ENCODE results near the gene KIAA0930.

KIAA0930 gene

DNA sequence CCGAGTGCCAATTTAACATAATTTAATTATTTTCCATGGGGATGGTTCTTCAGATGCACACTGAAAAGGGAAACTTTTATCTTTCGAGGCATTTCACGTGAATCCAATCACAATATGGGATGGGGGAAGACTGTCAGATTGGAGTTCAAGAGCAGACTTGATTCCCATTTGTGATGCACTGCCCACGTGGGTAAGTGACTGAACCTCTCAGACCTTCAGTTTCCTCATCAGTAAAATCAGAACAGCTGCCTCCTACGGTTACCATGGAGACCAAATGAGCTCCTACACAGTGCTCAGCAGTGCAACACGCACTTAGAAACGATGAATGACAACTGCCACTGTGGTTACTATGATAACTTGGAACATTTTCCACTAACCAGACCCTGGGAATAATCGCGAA is 21.7 kb downstream of the KIAA0930 start:
- no peak for DNase-seq (ENCODE audit: insufficient read length, low spot score)
- TF ChIP-seq, protein P1, sequence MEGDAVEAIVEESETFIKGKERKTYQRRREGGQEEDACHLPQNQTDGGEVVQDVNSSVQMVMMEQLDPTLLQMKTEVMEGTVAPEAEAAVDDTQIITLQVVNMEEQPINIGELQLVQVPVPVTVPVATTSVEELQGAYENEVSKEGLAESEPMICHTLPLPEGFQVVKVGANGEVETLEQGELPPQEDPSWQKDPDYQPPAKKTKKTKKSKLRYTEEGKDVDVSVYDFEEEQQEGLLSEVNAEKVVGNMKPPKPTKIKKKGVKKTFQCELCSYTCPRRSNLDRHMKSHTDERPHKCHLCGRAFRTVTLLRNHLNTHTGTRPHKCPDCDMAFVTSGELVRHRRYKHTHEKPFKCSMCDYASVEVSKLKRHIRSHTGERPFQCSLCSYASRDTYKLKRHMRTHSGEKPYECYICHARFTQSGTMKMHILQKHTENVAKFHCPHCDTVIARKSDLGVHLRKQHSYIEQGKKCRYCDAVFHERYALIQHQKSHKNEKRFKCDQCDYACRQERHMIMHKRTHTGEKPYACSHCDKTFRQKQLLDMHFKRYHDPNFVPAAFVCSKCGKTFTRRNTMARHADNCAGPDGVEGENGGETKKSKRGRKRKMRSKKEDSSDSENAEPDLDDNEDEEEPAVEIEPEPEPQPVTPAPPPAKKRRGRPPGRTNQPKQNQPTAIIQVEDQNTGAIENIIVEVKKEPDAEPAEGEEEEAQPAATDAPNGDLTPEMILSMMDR (IDR thresholded peaks at IDR 0.05; ENCODE audit: insufficient read depth, missing control alignments), result no peak
- no peak for FAIRE-seq

DNA sequence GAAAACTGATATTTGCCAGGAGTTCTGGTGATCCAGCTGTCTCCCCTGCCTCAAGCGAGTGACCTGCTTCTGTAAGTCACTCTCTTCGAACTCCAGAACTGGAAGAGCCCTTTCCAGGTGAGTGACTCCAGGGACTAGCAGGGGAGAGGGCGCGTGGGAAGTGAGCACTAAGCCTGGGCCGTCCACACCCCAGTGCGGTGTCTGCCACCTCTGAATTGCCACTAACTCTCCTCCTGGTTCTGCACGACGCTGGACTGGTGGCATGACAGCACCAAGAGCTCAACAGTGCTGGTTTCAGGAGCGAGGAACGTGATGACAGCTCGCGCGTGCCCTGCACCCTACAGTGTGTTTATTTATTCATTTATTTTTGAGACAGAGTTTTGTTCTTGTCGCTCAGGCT is 22.9 kb downstream of the KIAA0930 start:
- DNase-seq (ENCODE audit: insufficient read length, low spot score), result no peak
- no peak for FAIRE-seq
- TF ChIP-seq, protein P1 (IDR thresholded peaks at IDR 0.05; ENCODE audit: insufficient read depth, missing control alignments), result no peak

DNA sequence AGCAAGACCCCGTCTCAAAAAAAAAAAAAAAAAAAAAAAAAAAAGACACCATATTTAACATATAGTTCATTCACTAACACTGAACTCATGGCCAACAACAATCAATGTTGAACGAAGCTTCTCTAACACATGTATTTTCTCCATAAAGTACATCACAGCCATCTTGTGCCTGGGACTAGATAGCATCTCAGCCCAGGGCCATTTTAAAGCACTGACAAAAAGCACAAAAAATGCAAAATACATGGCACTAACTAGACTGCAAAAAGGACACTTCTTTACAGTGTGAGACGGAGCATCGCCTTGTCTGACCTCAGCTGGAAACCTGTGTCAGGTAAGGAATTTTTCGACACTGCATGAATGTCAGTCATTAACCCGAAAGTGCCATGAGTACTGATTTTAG is 23.3 kb downstream of the KIAA0930 start:
- TF ChIP-seq, protein P1 (IDR thresholded peaks at IDR 0.05; ENCODE audit: insufficient read depth, missing control alignments), result no peak
- FAIRE-seq, result no peak

DNA sequence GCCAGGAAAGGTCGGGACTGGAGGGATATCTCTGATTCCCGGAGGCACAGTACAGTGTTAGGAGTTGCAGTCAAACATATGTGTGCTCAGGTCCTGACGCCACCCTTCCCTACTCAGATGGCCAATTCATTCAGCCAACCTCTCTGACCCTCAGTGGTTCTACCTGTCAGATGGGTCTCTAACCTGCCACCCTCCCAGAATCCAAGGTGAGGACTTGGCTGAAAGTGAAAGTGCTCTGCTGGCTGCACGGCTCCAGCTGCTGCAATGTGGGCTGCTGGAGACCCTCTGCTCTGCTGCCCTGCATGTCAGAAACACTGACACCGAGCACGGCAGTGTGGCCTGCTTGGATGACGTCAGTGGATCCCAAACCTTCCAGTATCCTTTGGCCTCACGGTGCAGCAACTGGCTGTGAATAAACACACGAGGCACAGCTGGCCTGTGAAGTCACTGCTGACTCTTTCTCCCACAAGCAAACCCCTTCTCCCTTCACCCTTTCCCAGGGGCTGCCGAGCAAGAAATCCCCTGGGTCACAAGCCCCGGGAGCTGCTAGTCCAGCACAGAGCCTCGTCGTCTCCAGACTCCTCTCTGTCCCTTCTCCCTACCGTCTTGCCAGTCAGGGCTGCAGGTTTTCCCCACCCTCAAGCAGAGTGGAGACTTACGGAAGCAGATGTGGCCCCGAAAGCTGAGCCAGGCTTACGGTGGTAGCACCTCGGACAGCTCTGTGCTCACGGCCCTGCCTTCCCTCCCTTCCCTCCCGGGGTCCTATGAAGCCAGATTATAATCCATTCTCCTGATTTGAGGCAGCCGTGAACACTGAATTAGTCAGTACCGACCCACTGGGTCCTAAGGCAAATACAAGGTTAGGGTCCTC is 24.3 kb downstream of the KIAA0930 start:
- DNase-seq (ENCODE audit: insufficient read length, low spot score), result no peak
- FAIRE-seq, result no peak
- TF ChIP-seq, protein P1 (IDR thresholded peaks at IDR 0.05; ENCODE audit: insufficient read depth, missing control alignments), result no peak

More for the DNA sequence above, 23.3 kb downstream of the KIAA0930 start:
- DNase-seq (ENCODE audit: insufficient read length, low spot score), result no peak

DNA sequence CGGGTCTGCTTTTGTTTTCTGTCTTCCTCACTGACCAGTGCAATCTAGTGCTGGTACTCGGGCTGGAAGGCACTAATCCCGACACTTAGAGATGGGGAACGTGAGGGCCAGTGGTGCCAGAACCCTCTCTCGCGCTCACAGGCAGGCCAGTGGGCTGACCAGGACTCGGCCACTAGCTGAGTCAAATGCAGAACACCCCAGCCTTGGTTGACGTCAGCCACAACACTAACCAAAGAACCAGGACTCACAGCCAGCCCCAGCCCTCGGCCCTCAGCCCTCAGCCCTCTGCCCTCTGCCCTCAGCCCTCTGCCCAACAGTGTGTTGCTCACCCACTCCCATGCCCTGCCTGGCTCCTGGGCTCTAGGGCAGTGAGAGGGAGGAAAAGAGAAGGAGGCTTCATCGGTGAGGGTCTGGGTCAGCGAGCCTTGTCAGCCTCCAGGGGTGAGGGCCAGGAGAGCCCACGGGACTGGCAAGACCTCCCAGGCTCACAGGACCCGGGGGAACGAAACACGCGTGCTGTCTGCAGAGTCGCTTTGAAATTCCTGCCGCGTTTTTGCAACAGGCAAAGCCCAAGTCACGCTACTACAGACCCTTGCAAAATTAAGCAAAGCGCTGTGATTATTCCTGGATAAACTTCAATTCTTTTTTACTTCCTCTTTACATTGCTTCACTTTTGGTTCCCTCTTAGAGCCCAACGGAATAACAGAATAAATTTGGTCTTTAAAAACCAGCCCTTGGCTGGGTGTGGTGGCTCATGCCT is 27.5 kb downstream of the KIAA0930 start:
- FAIRE-seq (no peak), DNase-seq (ENCODE audit: insufficient read length, low spot score) (no peak)
- TF ChIP-seq, protein P1 (IDR thresholded peaks at IDR 0.05; ENCODE audit: insufficient read depth, missing control alignments), result no peak

DNA sequence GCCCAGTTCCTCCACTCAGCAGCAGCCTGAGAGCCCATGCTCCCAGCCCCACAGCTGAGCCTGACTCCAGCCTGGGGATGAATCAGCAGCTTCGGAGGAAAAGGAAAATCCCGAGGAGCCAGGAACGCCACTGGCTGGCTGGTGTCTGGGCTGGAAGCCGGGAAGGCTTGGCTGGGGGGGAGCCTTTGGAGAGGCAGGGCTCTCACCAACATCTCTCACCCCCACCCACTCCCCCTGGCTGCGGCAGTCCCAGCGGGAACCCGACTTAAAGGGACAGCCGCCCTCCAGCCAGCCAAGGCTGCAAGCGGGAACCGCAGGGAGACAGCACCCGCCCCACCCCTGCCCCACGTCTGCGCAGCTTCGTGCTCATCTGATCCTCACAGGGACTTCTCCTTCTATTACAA is 28.4 kb downstream of the KIAA0930 start:
- DNase-seq (ENCODE audit: insufficient read length, low spot score) (no peak), FAIRE-seq (no peak)
- TF ChIP-seq, protein P1 (IDR thresholded peaks at IDR 0.05; ENCODE audit: insufficient read depth, missing control alignments), result no peak
